Measurements from ENCODE around the gene FRS2.
"Not testable (repeated sequence)": the region's sequence is repeated elsewhere in the genome, so short reads cannot be mapped to it uniquely, and the experiment has no call there.

The FRS2 gene

DNA sequence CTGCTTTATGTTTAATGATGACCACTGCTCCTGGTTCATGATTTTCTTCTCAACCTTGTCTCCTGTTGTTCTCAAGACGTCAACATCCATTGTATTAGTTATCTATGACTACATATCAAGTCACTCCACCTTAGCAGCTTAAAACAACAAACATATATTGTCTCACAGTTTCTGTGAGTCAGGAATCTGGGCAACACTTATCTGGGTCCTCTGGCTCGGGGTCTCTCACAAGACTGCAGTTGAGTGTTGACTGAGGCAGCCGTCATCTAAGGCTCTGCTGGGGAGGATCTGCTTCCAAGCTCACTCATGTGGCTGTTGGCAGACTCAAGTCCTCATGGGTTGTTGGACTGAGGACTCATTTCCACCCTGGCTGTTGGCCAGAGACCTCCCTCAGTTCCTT, 27.3 kb upstream of the FRS2 start:
- TF ChIP-seq, protein P1, sequence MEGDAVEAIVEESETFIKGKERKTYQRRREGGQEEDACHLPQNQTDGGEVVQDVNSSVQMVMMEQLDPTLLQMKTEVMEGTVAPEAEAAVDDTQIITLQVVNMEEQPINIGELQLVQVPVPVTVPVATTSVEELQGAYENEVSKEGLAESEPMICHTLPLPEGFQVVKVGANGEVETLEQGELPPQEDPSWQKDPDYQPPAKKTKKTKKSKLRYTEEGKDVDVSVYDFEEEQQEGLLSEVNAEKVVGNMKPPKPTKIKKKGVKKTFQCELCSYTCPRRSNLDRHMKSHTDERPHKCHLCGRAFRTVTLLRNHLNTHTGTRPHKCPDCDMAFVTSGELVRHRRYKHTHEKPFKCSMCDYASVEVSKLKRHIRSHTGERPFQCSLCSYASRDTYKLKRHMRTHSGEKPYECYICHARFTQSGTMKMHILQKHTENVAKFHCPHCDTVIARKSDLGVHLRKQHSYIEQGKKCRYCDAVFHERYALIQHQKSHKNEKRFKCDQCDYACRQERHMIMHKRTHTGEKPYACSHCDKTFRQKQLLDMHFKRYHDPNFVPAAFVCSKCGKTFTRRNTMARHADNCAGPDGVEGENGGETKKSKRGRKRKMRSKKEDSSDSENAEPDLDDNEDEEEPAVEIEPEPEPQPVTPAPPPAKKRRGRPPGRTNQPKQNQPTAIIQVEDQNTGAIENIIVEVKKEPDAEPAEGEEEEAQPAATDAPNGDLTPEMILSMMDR (IDR thresholded peaks at IDR 0.05; ENCODE audit: extremely low read depth, missing control alignments): no peak
- DNase-seq (ENCODE audit: low spot score): no peak

DNA sequence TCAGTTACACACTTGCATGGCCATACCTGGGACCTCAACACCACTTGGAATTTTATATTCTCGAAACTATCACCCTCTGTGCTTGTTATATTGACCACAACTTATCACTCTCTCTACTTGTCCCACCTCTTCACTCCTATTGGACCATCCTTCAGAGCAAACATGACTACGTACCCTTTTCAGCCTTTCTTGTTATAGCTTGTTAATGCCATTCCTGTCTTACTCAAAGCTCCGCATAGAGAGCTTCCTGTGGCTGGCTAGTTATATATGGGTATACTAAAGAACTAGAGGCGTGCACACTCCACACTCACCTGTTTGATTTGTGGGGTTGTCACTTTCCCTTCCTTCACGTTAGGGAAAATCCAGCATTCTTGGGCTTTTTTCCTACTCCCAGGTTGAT, 26.3 kb upstream of the FRS2 start:
- TF ChIP-seq, protein P1 (IDR thresholded peaks at IDR 0.05; ENCODE audit: extremely low read depth, missing control alignments): no peak
- no peak for DNase-seq (ENCODE audit: low spot score)

DNA sequence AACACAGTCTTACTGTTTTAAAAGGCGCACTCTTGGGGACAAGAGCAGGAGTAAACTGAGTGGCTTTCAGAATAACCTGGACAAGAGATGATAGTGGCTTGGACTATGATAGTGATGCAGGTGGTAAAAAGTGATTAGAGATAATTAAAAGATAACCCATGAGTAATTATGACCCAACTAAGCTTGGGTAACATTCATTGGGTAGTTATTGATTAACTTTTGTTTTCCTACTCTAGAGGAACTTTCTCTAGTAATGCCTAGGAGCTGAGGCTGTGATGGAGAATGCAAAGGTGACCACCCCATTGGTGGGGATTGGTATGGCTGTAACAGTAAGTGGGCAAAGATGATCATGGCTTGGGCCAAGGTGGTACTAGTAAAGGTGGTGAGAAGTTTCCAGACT, 22.3 kb upstream of the FRS2 start:
- DNase-seq (ENCODE audit: low spot score): no peak
- TF ChIP-seq, protein P1 (IDR thresholded peaks at IDR 0.05; ENCODE audit: extremely low read depth, missing control alignments): no peak

DNA sequence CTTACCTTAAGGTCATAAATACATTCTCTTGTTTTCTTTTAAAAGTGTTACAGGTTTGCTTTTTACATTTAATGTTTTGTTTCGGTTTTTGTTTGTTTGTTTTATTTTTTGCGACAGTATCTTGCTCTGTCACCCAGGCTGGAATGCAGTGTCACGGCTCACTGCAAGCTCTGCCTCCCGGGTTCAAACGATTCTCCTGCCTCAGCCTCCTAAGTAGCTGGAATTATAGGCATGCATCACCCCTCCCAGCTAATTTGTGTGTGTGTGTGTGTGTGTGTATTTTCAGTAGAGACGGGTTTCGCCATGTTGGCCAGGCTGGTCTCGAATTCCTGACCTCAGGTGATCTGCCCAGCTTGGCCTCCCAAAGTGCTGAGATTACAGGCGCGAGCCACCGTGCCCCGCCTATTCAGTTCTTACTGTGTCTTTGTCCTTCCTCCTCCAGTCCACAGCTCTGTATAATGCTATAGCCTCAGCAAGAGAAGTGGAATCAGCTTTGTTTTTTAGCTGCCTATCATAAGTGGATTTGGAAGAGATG, 17.5 kb upstream of the FRS2 start:
- DNase-seq (ENCODE audit: low spot score): not testable (repeated sequence)

DNA sequence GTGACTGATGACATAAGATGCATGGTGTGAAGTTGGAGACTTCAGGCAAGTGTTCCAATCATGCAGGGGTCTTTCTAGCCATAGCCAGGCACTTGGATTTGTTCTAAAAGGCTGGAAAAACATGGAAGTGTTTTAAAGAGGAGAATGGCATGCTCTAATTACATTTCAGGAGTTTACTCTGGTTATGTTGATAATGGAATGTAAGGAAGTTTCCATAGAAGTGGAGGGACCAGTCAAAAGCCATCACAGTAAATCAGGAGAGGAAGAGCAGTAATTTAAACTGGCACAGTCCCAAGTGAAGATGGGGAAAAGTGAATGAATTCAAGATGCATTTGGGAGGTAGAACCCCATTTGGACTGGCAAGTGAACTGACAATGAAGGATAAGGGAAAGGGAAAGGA, 13.9 kb upstream of the FRS2 start:
- TF ChIP-seq, protein P1 (IDR thresholded peaks at IDR 0.05; ENCODE audit: extremely low read depth, missing control alignments): no peak
- no peak for DNase-seq (ENCODE audit: low spot score)

DNA sequence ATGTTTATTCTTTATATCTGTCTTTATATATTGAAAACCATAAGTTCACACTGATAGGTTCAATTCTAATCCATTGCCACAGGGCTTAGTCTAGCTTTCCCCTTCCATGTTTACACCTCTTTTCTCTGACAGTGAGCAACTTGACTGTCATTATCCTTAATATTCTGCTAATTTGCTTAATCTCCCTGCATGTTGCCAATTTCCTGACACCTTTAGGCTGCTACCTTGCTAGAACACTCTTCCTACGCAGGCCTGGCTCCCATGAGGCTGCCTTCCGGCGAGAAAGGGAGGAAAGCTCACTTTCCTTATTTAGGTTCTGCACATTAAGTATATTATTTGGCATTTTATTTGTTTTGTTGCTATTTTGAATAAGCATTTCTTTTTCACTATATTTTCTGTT, 12.8 kb upstream of the FRS2 start:
- DNase-seq (ENCODE audit: low spot score): no peak
- TF ChIP-seq, protein P1 (IDR thresholded peaks at IDR 0.05; ENCODE audit: extremely low read depth, missing control alignments): no peak

DNA sequence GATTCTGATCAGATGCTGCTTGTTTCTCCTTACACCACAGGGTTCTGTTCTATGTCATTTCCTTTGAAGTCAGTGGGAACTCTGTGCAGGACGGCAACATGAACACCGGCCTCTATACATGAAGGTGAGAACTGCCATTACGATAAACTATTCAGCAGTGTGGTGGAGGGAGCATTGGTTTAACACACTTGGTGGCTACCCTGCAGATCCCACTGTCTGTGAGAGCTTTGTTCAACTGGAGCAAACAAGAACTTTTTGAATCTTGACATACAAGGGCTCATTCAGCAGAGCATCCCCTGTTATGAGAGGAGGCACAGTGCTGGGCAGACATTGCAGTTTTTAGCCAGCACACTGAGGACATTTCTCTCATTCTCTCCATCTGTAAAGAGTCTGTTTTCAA, 10.7 kb upstream of the FRS2 start:
- no peak for DNase-seq (ENCODE audit: low spot score)

DNA sequence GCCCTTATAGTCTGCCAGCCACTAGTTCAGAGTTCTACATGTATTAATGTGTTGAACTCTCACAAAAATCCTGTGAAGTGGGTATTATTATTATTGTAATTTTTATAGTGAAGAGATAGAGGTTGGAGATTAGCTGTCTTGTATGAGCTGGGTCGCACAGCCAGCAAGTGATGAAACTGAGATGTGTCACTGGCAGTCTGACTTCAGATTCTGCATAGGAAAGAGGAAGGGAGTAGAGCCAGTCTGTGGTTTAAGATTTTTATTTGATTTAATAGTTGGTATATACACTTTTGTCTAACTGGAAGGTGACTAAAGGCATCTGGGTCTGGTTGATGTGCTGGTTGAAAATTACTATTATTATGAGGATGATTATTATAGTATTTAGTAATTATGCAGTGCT, 5.8 kb upstream of the FRS2 start:
- TF ChIP-seq, protein P1 (IDR thresholded peaks at IDR 0.05; ENCODE audit: extremely low read depth, missing control alignments): no peak
- DNase-seq (ENCODE audit: low spot score): no peak

More for the DNA sequence above, 10.7 kb upstream of the FRS2 start:
- TF ChIP-seq, protein P1 (IDR thresholded peaks at IDR 0.05; ENCODE audit: extremely low read depth, missing control alignments): no peak
